Lower leg skin (tissue), 4 donors: Measurements from ENCODE around the gene FYCO1. TPM values are rescaled to one million over a fixed set of nuclear protein-coding genes. Genes with fewer than 3 reads are reported as not detected.

Experiments
- DNase-seq, 2 donors: peaks; one replicate each; pipeline ENCODE4 v3.0.0-alpha.2; 2019; ENCODE audit warnings: low spot score in 2 of 2
- H3K4me3 ChIP-seq: fragments of 200-600 bp; sonication (generic); 2 replicates; pipeline ENCODE4 v1.5.1; 2017; ENCODE audit warnings: mild to moderate bottlenecking, low read depth; ENCODE audit not compliant: poor library complexity, severe bottlenecking
- CTCF ChIP-seq, 3 donors: fragments of 450-650 bp; IDR thresholded peaks; one replicate each; pipeline ENCODE4 v1.5.1; 2016; ENCODE audit warnings: antibody characterized with exemption in 3 of 3, mild to moderate bottlenecking in 3 of 3, moderate library complexity in 2 of 3
- POLR2A ChIP-seq, 2 donors: fragments of 450-650 bp; IDR thresholded peaks; one replicate each; pipeline ENCODE4 v1.6.1; 2016 to 2017; ENCODE audit warnings: antibody characterized with exemption in 2 of 2, mild to moderate bottlenecking in 1 of 2, moderate library complexity in 1 of 2
- whole genome bisulfite sequencing, 2 donors: methylation state at CpG; one replicate each; pipeline ENCODE4 v1.1.5; 2018; 5-methylcytosine and 5-hydroxymethylcytosine counted together
- intact Hi-C: fragments of 100-400 bp; cut with DNase I; formaldehyde crosslinking; loops from one replicate; pipeline ENCODE4 v1.15.0; 2023; ENCODE audit warnings: low total_unique reads
- total RNA-seq, 4 donors: library from RNA; depleted of rRNA; stranded (reverse); fragments of >200 nt; gene quantifications; one replicate each; pipeline ENCODE4 v1.1.0, GENCODE V29; 2016

Gene FYCO1
- total RNA-seq, 4 donors from 2014 or later, result 35.0 to 57.0 (median 51.3) TPM

DNA sequence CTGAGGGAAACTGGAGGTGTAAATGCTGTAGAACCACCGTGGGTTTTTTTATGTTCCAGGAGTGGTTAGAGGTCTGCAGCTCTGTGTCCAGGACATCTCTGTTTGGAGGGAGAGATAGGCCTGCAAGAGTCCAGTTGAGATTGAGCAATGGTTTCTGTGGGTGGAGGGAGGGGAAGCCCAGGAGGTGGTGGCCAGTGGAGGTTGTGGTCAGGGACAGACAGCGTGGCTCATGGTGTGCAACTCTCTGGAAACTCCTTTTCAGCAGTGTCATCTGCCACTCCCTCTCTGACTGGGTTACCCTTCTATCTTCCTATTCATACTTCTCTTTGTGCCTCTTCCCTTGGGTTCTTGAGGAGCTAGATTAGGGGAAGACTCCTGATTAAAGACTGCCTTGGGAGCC lies 22.1 kb upstream of the FYCO1 start:
- 63 to 77% methylated on average over 2 of the region's 2 CpGs for WGBS, 2 donors
- intact Hi-C loops, result no loop called here
- no peak for DNase-seq
- TF ChIP-seq CTCF (IDR thresholded peaks at IDR 0.05) (no peak), POLR2A (IDR thresholded peaks at IDR 0.05) (no peak)
- H3K4me3 ChIP-seq, result no peak overlapping the region

DNA sequence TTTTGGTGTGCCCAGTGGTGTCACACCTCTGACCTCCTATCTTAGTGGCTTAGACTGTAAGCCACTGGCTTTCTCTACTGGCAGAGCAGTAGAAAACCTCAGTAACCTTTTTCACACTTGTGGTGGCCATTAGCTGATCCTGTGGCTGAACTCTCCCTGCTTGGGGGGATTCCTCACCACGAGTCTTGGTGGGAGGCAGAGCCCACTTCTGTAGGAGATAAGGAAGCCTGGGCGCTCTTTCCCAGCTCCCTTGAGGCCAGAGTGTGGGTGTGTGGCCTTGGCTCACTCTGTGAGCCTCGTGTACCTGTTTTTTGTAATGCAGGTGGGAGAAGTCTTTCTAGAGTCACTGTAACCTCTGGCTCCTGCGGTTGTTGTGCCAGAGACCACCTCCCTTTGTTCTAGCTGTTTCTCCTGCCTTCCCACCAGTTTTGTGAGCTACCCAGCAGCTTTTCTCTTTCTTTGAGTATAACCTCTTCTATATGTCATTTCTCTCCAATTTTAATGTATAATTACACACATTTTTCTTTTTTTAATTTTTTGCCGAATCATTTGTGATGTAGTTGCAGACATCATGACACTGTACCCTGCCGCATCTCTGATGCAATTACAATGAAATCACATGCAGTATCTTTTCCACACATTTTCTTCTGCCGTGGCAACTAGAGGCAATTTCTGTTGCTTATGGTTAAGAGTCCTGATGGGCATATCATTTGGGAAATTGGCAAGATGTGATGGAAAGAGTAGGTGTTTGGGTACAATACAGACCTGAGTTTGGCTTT lies 17.9 kb upstream of the FYCO1 start:
- H3K4me3 ChIP-seq, result no peak overlapping the region
- TF ChIP-seq POLR2A (IDR thresholded peaks at IDR 0.05) (no peak), CTCF (IDR thresholded peaks at IDR 0.05) (no peak)
- peak in 1 of 2 donors; percentile 15 for DNase-seq
- WGBS, 2 donors, result 74 to 75% methylated on average over 7 of the region's 7 CpGs
- intact Hi-C loops, result no loop called here

DNA sequence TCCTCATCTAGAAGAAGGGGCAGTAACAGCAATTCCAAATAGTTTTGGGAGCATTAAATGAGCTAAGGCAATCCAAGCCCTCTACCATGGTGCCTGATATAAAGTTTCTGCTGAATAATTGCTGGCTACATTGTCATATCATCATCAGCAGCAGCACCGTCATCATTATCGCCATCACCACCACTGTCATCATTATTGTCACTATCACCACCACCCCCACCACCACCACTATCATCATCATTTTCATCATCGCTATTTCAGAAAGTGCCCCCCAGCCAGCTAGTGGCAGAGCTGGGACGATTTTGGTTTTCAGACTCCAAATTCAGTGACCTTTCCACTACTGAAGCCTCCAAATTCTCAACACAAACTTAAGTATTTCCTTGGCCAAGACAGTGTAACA lies 16.6 kb upstream of the FYCO1 start:
- TF ChIP-seq CTCF (IDR thresholded peaks at IDR 0.05), result no peak
- no peak for TF ChIP-seq POLR2A (IDR thresholded peaks at IDR 0.05)
- 87 to 90% methylated on average over 4 of the region's 4 CpGs for WGBS, 2 donors
- H3K4me3 ChIP-seq, result no peak overlapping the region
- intact Hi-C loops, result no loop called here
- peak in 1 of 2 donors; percentile 29 for DNase-seq

GRCh38 chr3:46010519-46011113 lies 15.0 kb upstream of the FYCO1 start:
- H3K4me3 ChIP-seq, result no peak overlapping the region
- peak in 1 of 2 donors; percentile 3 for DNase-seq
- intact Hi-C loops, result no loop called here
- WGBS, 2 donors, result 96 to 97% methylated on average over 2 of the region's 2 CpGs
- no peak for TF ChIP-seq POLR2A (IDR thresholded peaks at IDR 0.05)
- no peak for TF ChIP-seq CTCF (IDR thresholded peaks at IDR 0.05)

GRCh38 chr3:46008058-46008457 lies 12.4 kb upstream of the FYCO1 start:
- no peak overlapping the region for H3K4me3 ChIP-seq
- WGBS, 2 donors, result 69 to 92% methylated on average over 6 of the region's 6 CpGs
- DNase-seq, result no peak
- intact Hi-C loops, result no loop called here
- TF ChIP-seq CTCF (IDR thresholded peaks at IDR 0.05), result no peak
- TF ChIP-seq POLR2A (IDR thresholded peaks at IDR 0.05), result no peak
